NCI-H2196 treated with DMSO at 0.1 percent for 48 hours (cell line): ENCODE data around the gene HIVEP3.
"Not testable (repeated sequence)": the region's sequence is repeated elsewhere in the genome, so short reads cannot be mapped to it uniquely, and the experiment has no call there.

ENCODE experiments used
- DNase-seq: peaks from one replicate; lab custom pipeline; 2025; ENCODE audit not compliant: unreplicated experiment; lab: John Stamatoyannopoulos, UW

Gene HIVEP3

GRCh38 chr1:41924911-41925310 lies 6.2 kb upstream of the HIVEP3 start:
- DNase-seq = no peak

- not testable (repeated sequence) for DNase-seq
These were observed 2.5 kb upstream of the HIVEP3 start for GRCh38 chr1:41921271-41921670.

GRCh38 chr1:41920658-41921057 lies 1.9 kb upstream of the HIVEP3 start:
- DNase-seq = no peak

GRCh38 chr1:41919764-41920397 lies 1.2 kb upstream of the HIVEP3 start:
- peak; percentile 38 for DNase-seq

GRCh38 chr1:41919131-41919530 lies 409 bp upstream of the HIVEP3 start:
- DNase-seq = no peak

- no peak for DNase-seq
These were observed 780 bp downstream of the HIVEP3 start for GRCh38 chr1:41917835-41918449.

- no peak for DNase-seq
These were observed 1.6 kb downstream of the HIVEP3 start for GRCh38 chr1:41917076-41917475.

- no peak for DNase-seq
These were observed 2.7 kb downstream of the HIVEP3 start for GRCh38 chr1:41915786-41916571.

- no peak for DNase-seq
These were observed 4.2 kb downstream of the HIVEP3 start for GRCh38 chr1:41914516-41914915.

GRCh38 chr1:41913014-41913413 lies 5.7 kb downstream of the HIVEP3 start:
- no peak for DNase-seq

- DNase-seq = no peak
These were observed 10.3 kb downstream of the HIVEP3 start for GRCh38 chr1:41908288-41908895.

GRCh38 chr1:41907446-41907845 lies 11.3 kb downstream of the HIVEP3 start:
- DNase-seq = no peak

GRCh38 chr1:41906943-41907342 lies 11.8 kb downstream of the HIVEP3 start:
- DNase-seq = no peak

- no peak for DNase-seq
These were observed 13.5 kb downstream of the HIVEP3 start for GRCh38 chr1:41905093-41905675.

- no peak for DNase-seq
These were observed 16.1 kb downstream of the HIVEP3 start for GRCh38 chr1:41902664-41903063.

- DNase-seq = no peak
These were observed 16.6 kb downstream of the HIVEP3 start for GRCh38 chr1:41902159-41902577.

- no peak for DNase-seq
These were observed 17.2 kb downstream of the HIVEP3 start for GRCh38 chr1:41901551-41901950.

- no peak for DNase-seq
These were observed 17.9 kb downstream of the HIVEP3 start for GRCh38 chr1:41900603-41901444.

- no peak for DNase-seq
These were observed 20.5 kb downstream of the HIVEP3 start for GRCh38 chr1:41898191-41898713.

GRCh38 chr1:41895552-41895951 lies 23.2 kb downstream of the HIVEP3 start:
- DNase-seq = no peak
